ENCODE results near the gene AKT2. TPM values are rescaled to one million over a fixed set of nuclear protein-coding genes. Genes with fewer than 3 reads are reported as not detected.

Gene AKT2
- polyA plus RNA-seq, 1 donor from 2014 or later, result 131 TPM

- H4K20me1 ChIP-seq (ENCODE audit: insufficient read depth), result no peaks in the 10 kb centered on the region
Measured at GRCh38 chr19:40216777-40217026, 68.4 kb downstream of the AKT2 start.

GRCh38 chr19:40216013-40216776 is 69.0 kb downstream of the AKT2 start:
- peaks cover 14% of the 10 kb centered on the region for H3K27me3 ChIP-seq (ENCODE audit: insufficient read depth, low read depth, low read length)
- TF ChIP-seq REST (IDR thresholded peaks at IDR 0.05; ENCODE audit: borderline replicate concordance) (no peak), SMC3 (conservative IDR thresholded peaks at IDR 0.05; ENCODE audit: poor library complexity) (no peak), EP300 (conservative IDR thresholded peaks at IDR 0.05; ENCODE audit: poor library complexity, severe bottlenecking) (no peak), RAD21 (conservative IDR thresholded peaks at IDR 0.05) (no peak), TAF1 (IDR thresholded peaks at IDR 0.05; ENCODE audit: low read depth) (no peak), POLR2AphosphoS5 (IDR thresholded peaks at IDR 0.05) (no peak), MXI1 (conservative IDR thresholded peaks at IDR 0.05; ENCODE audit: poor library complexity, severe bottlenecking) (no peak)

More at GRCh38 chr19:40216777-40217026, 68.4 kb downstream of the AKT2 start:
- Histone ChIP-seq H2AFZ (ENCODE audit: low read depth, low read length) (no peak overlapping the region), H3K9ac (ENCODE audit: low read length) (no peak overlapping the region), H3K27me3 (ENCODE audit: insufficient read depth, low read depth, low read length) (peaks cover 14% of the 10 kb centered on the region), H3K9me2 (ENCODE audit: insufficient read depth, low read length) (no peaks in the 10 kb centered on the region), H3F3A (ENCODE audit: insufficient read depth, low read length, poor library complexity, severe bottlenecking) (no peaks in the 10 kb centered on the region), H3K4me3 (ENCODE audit: low read length) (peak overlapping the region; percentile 71), H3K79me2 (replicated peaks; ENCODE audit: insufficient read depth, low read length) (no peaks in the 10 kb centered on the region), H3K27ac (ENCODE audit: low read length) (no peak overlapping the region), H3K9me3 (ENCODE audit: low read length) (no peaks in the 10 kb centered on the region), H3K4me2 (ENCODE audit: low read length) (no peak overlapping the region), H3K36me3 (ENCODE audit: insufficient read depth, low read length) (no peaks in the 10 kb centered on the region)
- TF ChIP-seq SMC3 (conservative IDR thresholded peaks at IDR 0.05; ENCODE audit: poor library complexity) (no peak), CTCF (IDR thresholded peaks at IDR 0.05; ENCODE audit: poor library complexity, severe bottlenecking) (no peak), POLR2AphosphoS5 (IDR thresholded peaks at IDR 0.05) (no peak), MXI1 (conservative IDR thresholded peaks at IDR 0.05; ENCODE audit: poor library complexity, severe bottlenecking) (no peak), RAD21 (conservative IDR thresholded peaks at IDR 0.05) (no peak), REST (IDR thresholded peaks at IDR 0.05; ENCODE audit: borderline replicate concordance) (no peak), EZH2 (IDR thresholded peaks at IDR 0.05; ENCODE audit: borderline replicate concordance, insufficient read depth, low read length, poor library complexity, severe bottlenecking) (no peak), TAF1 (IDR thresholded peaks at IDR 0.05; ENCODE audit: low read depth) (no peak), EP300 (conservative IDR thresholded peaks at IDR 0.05; ENCODE audit: poor library complexity, severe bottlenecking) (no peak)

More at GRCh38 chr19:40216013-40216776, 69.0 kb downstream of the AKT2 start:
- Histone ChIP-seq H3K27ac (ENCODE audit: low read length) (no peak overlapping the region), H3K9ac (ENCODE audit: low read length) (no peak overlapping the region), H3K9me3 (ENCODE audit: low read length) (no peaks in the 10 kb centered on the region), H3K4me2 (ENCODE audit: low read length) (no peak overlapping the region), H3F3A (ENCODE audit: insufficient read depth, low read length, poor library complexity, severe bottlenecking) (no peaks in the 10 kb centered on the region), H2AFZ (ENCODE audit: low read depth, low read length) (no peak overlapping the region), H3K4me3 (ENCODE audit: low read length) (peak overlapping the region; percentile 71), H3K36me3 (ENCODE audit: insufficient read depth, low read length) (no peaks in the 10 kb centered on the region), H3K9me2 (ENCODE audit: insufficient read depth, low read length) (no peaks in the 10 kb centered on the region), H4K20me1 (ENCODE audit: insufficient read depth) (no peaks in the 10 kb centered on the region), H3K79me2 (replicated peaks; ENCODE audit: insufficient read depth, low read length) (no peaks in the 10 kb centered on the region)

Data from neural cell (in vitro differentiated cells).